HG03135 (cell line): ENCODE data around the gene EHD4.

Experiments
- ATAC-seq: cut with Tn5 transposase; IDR thresholded peaks from one replicate; pipeline ENCODE4 v1.9.1; 2021; ENCODE audit warnings: mild to moderate bottlenecking, moderate library complexity; ENCODE audit not compliant: unreplicated experiment

Gene EHD4

GRCh38 chr15:41899854-41900442 is 72.4 kb downstream of the EHD4 start:
- ATAC-seq: no peak

GRCh38 chr15:41897363-41897799 is 75.0 kb downstream of the EHD4 start:
- ATAC-seq: no peak

- no peak for ATAC-seq
These were observed 75.8 kb downstream of the EHD4 start for GRCh38 chr15:41896566-41896965.

GRCh38 chr15:41895957-41896356 is 76.4 kb downstream of the EHD4 start:
- ATAC-seq: no peak

GRCh38 chr15:41895491-41895890 is 76.9 kb downstream of the EHD4 start:
- no peak for ATAC-seq

GRCh38 chr15:41894791-41895463 is 77.4 kb downstream of the EHD4 start:
- ATAC-seq: peak; percentile 79

GRCh38 chr15:41894251-41894790 is 78.0 kb downstream of the EHD4 start:
- ATAC-seq: no peak

- no peak for ATAC-seq
These were observed 78.7 kb downstream of the EHD4 start, which contains the start of gene SPTBN5 for GRCh38 chr15:41893422-41894250. TSS of gene SPTBN5 (minus strand) at chr15:41894053. CDS start at chr15:41893497, 556 bp downstream.

- no peak for ATAC-seq
These were observed 79.5 kb downstream of the EHD4 start for GRCh38 chr15:41892621-41893421.

GRCh38 chr15:41891946-41892345 is 80.4 kb downstream of the EHD4 start:
- ATAC-seq: no peak

- ATAC-seq: no peak
These were observed 81.1 kb downstream of the EHD4 start for GRCh38 chr15:41891226-41891625.

- no peak for ATAC-seq
These were observed 82.2 kb downstream of the EHD4 start for GRCh38 chr15:41890050-41890690.

GRCh38 chr15:41888662-41889253 is 83.6 kb downstream of the EHD4 start:
- no peak for ATAC-seq

GRCh38 chr15:41887893-41888292 is 84.5 kb downstream of the EHD4 start:
- ATAC-seq: no peak

- no peak for ATAC-seq
These were observed 85.2 kb downstream of the EHD4 start for GRCh38 chr15:41887161-41887560.

GRCh38 chr15:41886741-41887140 is 85.6 kb downstream of the EHD4 start:
- no peak for ATAC-seq

GRCh38 chr15:41885841-41886240 is 86.5 kb downstream of the EHD4 start:
- ATAC-seq: no peak

- ATAC-seq: no peak
These were observed 87.0 kb downstream of the EHD4 start for GRCh38 chr15:41885321-41885720.

- no peak for ATAC-seq
These were observed 87.9 kb downstream of the EHD4 start for GRCh38 chr15:41884458-41884857.

- no peak for ATAC-seq
These were observed 88.9 kb downstream of the EHD4 start for GRCh38 chr15:41883484-41883825.
